ENCODE measurements around the gene SEMA5A.

DNA sequence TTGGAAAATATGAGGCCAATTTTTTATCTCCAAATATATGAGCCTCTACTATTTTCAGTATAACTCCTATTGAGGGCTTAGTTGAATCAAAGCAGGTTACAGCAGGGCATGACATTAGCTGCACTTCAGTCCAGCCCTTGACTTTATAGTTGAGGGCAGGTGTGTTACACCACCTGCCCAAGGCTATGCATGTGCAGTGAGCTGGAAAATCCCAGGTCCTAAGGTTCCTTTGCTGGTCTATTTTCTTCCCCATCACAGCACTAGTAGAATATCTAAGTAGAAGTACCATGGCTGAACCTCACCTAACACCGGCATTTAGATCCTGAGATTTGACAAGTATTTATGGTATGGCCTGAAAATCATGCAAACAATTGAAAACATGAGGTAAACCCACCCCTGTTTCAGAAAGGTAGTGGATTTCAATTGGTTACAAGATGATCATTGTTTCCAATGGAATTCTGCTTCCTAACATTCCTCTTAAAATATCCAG lies 201.1 kb downstream of the SEMA5A start:
- TF ChIP-seq POLR2AphosphoS5 (IDR thresholded peaks at IDR 0.05; ENCODE audit: low read depth, low read length) (no peak), POLR2A (IDR thresholded peaks at IDR 0.05; ENCODE audit: low read depth, low read length) (no peak), TAF1 (IDR thresholded peaks at IDR 0.05; ENCODE audit: borderline replicate concordance, low read depth, low read length) (no peak)

Measured in GM12892 (cell line).